Stimulated activated CD8-positive, alpha-beta memory T cell treated with anti-CD3 and anti-CD28 coated beads, Interleukin-7, amount 100 ng/mL, for 24 hours (primary cell): ENCODE measurements around the gene ISOC2.
A peak's percentile ranks its signal among the peaks of the same experiment; 100 is the strongest.
"Not testable (repeated sequence)": the region's sequence is repeated elsewhere in the genome, so short reads cannot be mapped to it uniquely, and the experiment has no call there.

Experiments
- DNase-seq: peaks from one replicate; pipeline ENCODE4 v3.0.0-alpha.2; 2020; ENCODE audit warnings: low read depth

The ISOC2 gene

DNA sequence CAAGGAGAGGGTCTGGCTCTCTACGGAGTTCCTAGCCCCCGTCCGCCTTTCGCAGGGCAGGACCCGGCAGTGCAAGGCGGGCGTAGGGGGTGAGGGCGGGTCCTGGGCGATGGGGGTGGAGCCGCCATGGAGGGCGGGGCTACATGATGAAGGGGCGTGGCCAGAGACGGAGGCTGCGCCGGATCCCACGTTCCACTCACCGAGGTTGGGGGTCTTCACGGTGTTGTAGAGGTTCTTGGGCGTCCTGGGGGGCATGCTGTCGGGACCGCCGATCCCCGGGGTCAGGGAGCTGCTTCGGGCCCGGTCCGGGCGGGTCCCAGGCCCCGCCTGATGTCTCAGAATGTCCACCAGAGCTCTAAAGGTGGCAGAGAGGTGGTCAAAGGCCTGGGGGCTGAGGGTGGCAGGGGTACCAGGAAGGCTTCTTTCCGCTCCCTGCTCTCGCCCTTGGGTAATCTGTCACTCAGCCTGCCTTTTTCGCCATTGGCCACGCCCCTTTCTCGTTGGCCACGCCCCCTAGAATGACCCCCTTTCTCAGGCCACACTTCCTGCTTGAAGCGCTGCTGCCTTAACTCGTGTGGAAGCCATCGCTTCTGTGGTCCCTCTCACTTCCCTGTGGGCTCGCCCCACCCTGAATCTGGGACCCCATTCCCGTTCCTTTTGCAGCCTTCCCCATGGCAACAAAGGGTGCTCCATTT lies 20.9 kb downstream of the ISOC2 start:
- no peak for DNase-seq

DNA sequence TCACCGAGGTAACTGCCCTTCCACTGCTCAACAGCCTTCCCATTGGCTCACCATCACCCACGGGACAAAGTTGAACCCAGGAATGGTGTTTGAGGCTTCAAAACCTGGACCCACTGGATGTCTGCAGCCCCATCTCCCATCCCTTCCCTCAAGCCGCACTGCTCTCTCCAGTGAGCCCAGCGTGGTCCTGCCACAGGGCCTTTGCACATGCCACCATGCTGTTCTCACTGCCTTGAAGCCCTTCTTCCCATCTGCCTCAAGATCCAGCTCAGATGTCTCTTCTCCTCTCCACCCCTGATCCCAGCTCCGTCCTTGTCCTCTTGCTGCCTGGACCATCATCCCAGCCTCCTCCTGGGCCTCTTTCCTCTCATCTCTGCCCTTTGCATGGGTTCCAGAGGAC lies 22.4 kb downstream of the ISOC2 start:
- no peak for DNase-seq

DNA sequence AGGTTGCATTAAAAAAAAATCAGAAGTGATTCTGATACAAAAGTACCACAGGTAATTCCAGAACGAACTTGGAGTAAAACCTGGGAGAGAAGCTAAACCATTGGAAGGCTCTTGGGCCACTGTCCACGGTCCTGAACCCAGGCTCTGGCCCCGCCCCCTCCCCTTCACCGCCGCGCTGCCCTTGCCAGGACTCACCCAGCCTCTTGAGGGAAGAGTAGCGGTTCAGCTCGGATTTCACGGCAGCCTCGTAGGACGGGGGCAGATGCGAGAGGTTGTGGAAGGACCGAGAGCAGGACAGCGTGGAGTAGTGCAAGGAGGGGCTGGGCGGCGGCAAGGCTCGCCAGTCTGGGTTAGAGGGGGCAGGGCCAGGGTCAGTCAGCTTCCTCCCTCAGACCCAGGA lies 24.0 kb downstream of the ISOC2 start:
- DNase-seq = no peak

GRCh38 chr19:55436847-55437246 lies 24.6 kb downstream of the ISOC2 start:
- no peak for DNase-seq

GRCh38 chr19:55435020-55435419 lies 26.4 kb downstream of the ISOC2 start:
- no peak for DNase-seq

DNA sequence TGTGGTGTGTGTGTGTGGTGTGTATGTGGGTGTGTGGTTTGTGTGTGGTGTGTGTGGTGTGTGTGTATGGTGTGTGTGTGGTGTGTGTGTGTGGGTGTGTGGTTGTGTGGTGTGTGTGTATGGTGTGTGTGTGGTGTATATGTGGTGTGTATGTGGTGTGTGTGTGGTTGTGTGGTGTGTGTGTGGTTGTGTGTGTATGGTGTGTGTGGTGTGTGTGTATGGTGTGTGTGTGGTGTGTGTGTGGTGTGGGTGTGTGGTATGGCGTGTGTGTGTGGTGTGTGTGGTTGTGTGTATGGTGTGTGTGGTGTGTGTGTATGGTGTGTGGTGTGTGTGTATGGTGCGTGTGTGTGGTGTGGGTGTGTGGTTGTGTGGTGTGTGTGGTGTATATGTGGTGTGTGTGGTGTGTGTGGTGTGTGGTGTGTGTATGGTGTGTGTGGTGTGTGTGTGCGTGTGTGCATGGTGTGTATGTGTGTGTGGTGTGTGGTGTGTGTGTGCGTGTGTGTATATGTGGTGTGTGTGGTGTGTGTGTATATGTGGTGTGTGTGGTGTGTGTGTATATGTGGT lies 27.0 kb downstream of the ISOC2 start:
- DNase-seq = no peak

GRCh38 chr19:55433292-55433691 lies 28.1 kb downstream of the ISOC2 start:
- no peak for DNase-seq

GRCh38 chr19:55432241-55432959 lies 29.0 kb downstream of the ISOC2 start:
- DNase-seq = no peak

DNA sequence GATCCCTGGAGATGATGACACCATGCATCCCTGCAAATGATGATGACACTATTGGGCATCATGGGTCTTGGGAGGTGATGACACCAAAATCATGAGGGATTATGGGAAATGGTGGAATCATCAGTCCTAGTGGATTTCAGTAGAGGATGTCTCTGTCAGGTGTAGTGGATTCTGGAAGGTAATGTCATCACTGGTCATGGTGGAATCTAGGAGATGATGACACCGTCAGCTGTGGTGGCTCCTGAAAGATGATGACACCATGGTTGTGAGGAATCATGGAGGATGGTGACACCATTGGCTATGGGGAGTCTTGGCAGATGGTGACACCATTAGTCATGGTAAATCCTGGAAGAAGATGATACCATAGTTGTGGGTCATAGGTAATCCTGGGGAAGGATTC lies 30.3 kb downstream of the ISOC2 start:
- DNase-seq = no peak

DNA sequence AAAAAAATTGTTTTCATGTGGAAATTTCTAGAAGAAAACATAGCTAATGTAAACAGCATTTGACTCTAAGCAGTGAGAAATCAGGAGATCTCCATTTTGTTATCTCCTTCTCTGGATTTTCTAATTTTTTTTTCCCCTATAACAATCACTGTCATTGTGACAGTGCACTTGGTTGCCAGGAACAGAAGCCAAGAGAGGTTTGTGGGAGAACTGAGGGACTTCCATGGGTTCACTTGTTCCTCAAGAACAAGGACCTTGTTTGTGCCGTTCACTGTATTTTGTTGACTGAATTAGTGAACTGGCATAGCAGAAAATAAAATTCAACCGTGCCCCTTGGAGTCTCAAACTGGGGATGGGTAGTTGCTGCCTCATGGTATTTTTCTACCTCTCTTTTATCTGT lies 35.4 kb downstream of the ISOC2 start:
- DNase-seq = no peak

DNA sequence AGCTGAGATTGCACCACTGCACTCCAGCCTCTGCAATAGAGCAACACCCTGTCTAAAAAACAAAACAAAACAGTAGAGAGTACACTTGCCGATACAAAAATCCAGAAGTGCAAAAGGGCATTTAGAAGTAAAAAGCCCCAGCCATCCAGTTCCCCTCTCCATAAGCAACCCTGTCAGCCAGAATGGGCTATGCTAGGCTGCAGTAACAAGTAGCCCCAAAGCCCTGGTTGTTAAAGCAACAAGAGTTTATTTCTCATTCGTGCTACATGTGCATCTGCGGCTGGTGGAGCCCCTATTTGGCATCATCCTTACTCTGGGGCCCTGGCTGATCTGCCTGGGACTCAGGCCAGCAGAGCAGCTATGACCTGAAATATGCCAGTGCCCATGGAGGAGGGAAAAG lies 36.9 kb downstream of the ISOC2 start:
- DNase-seq = no peak

- DNase-seq = no peak
Observed at GRCh38 chr19:55423225-55424005, 38.0 kb downstream of the ISOC2 start.

DNA sequence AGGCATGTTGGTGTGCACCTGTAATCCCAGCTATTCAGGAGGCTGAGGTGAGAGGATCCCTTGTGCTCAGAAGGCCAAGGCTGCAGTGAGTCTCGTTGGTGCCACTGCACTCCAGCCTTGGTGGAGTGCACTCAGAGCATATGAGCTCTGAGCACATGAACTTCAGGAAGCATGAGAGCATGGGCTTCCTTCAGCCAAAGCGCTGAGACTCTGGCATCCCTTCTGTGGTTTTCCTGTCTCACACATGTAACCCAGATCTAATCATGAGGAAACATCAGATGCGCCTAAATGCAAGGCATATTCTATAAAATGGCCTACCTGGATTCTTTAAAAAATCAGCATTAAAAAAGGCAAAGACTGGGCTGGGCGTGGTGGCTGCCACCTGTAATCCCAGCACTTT lies 40.2 kb downstream of the ISOC2 start:
- DNase-seq = not testable (repeated sequence)

DNA sequence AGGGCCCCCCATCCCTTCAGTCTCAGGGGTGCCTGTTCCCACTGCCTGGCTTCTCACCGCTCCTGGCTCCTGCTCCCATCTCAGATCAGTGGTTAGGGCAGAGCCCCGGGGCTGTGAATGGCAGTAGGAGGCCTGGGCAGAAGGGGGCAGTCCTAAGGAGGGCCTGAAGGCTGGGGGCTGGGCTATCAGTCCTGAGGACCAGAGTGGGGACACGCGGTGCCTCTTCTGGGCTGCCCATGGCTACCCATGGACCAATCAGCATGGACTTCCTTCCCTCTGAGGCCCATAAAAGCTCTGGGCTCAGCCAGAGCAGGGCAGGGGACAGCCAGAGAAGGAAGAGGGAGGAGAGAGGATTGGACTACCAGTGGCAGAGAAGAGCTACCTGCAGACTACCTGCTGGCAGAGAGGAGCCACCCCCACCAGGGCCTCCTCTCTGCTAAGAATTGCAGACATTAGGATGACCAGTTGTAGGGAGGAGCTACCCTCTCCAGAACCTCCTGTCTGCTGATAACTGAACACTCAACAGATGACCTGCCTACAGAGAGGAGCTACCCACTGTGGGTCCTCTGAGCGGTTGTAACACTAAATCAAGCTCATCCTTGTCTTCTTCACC lies 41.7 kb downstream of the ISOC2 start:
- DNase-seq = no peak

DNA sequence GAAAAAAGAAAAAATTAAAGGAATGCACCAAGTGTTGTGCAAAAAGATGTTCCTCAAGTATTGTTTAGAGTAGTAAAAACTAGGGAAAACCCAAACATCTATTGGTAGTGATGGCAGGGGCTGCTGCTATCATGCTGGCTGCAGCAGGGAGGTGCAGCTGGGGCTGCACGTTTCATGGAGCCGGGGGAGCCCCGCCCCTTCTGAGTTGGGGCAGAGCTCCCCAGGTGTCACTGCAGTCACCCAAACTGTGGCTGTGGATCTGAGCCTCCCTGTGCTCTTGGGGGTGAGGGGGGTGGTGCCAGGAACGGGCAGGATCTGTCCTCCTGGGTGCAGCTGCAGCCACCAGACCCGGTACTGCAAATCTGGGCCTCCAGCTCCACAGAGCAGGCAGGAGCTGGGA lies 42.3 kb downstream of the ISOC2 start:
- DNase-seq = no peak

GRCh38 chr19:55418185-55418584 lies 43.3 kb downstream of the ISOC2 start:
- DNase-seq = no peak

DNA sequence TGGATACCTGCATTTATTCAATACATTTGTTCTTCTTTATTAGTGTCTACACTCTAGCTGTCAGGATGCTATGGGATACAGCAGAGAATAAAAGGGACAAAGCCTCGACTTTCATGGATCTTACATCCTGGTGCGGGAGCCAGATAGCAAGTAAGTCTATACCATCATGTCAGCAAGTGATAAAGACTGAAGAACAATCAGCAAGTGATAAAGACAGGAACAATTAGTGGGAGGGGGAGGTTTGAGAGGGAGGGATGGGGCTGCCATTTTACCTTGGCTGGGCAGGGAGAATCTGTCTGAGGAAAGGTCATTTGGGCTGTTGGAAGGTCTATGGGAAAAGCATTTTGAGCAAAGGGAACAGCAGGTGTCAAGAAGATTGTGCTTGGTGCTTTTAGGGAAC lies 51.3 kb downstream of the ISOC2 start:
- DNase-seq = no peak

DNA sequence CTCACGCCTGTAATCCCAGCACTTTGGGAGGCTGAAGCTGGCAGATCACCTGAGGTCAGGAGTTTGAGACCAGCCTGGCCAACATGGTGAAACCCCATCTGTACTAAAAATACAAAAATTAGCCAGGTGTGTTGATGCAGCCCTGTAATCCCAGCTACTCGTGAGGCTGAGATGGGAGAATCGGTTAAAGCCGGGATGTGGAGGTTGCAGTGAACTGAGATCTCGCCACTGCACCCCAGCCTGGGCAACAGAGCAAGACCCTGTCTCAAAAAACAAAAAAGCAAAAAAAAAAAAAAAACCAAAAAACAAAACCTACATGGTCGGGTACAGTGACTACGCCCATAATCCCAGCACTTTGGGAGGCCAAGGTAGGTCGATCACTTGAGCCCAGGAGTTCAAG lies 52.3 kb downstream of the ISOC2 start:
- not testable (repeated sequence) for DNase-seq

DNA sequence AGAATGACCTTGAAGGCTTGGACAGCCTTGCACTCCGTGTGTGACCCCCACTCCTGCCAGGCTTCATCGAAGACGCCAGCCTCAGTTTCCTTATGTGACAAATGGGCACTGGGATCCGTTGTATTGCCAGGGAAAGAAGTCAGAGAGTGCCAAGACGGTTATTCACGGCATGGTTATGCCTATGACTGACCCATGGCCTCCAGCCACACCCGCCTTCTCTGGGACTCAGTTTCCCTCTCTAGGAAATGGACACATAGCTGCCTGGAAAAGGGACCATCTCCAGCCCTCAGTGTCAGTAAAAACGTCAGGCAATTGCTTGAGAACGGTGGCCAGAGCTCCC lies 52.9 kb downstream of the ISOC2 start:
- DNase-seq = no peak

DNA sequence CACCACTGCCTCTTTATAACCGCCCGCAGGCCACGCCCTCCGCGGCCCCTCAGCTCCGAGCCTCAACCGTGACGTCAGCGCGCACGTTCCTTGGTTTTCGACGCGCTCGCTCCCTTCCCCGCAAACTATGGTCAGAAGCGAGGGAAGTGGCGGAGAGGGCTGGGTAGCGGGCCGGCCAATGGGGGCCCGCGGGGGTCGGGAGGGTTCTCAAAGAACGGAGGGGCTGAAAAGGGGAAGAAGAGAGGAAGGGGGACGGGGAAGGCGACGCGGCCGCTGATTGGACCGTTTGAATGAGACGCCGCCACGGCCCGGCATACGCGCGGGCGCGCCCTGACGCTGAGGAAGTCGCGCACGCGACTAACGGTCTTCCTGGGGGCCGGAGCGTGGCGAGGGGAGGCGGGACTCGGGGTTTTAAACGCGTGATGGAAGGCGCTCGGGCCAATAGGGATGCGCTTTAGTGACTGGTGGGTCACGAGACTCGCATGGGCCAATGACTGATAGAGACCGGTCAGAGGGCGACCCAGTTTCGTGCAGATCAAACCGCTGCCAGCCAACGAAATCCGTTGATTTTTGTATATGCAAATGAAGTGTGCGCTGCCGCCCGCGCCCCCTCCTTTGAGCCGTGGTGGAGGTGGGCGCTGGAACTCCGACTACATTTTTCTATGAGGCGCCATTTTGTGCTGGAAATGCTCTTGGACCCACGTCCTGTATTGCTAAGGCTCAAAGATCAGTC lies 53.5 kb downstream of the ISOC2 start:
- peak; percentile 93 for DNase-seq

- DNase-seq = not testable (repeated sequence)
Observed at GRCh38 chr19:55407550-55407799, 54.0 kb downstream of the ISOC2 start, which contains the start of gene UBE2S. UBE2S (minus strand) TSS chr19:55407788; CDS start chr19:55407589, 199 bp downstream.
